PC-3 (cell line): ENCODE data around the gene NINL. TPM values are rescaled to one million over a fixed set of nuclear protein-coding genes. Genes with fewer than 3 reads are reported as not detected.
"Not testable (repeated sequence)": the region's sequence is repeated elsewhere in the genome, so short reads cannot be mapped to it uniquely, and the experiment has no call there.

Experiments
- ATAC-seq: fragments of 200-7000 bp; cut with Tn5 transposase; 2 replicates; pipeline ENCODE4 v1.9.1; 2020; ENCODE audit warnings: mild to moderate bottlenecking, moderate library complexity
- BruUV-seq: library from RNA; stranded (reverse); fragments of 400-500 nt; replicated peaks from 2 replicates; lab custom pipeline; 2021; lab: Mats Ljungman, UMichigan
- CTCF ChIA-PET: fragments of 300-600 bp; sonication (Branson Sonifier 250); formaldehyde crosslinking; loops from one replicate; lab custom pipeline; 2022; ENCODE audit warnings: antibody characterized with exemption; lab: Charles Lee
- POLR2A ChIA-PET: fragments of 300-600 bp; sonication (Branson Sonifier 250); formaldehyde crosslinking; loops from one replicate; lab custom pipeline; 2022; ENCODE audit warnings: antibody characterized with exemption; ENCODE audit not compliant: unreplicated experiment; lab: Charles Lee
- DNase-seq: peaks from one replicate; pipeline ENCODE4 v3.0.0-alpha.2; 2015
- H2AFZ ChIP-seq: fragments of 300-600 bp; sonication (generic); 2 replicates; pipeline ENCODE4 v1.6.0; 2016; ENCODE audit warnings: antibody characterized with exemption, low read length
- H3F3A ChIP-seq: fragments of 300-600 bp; sonication (generic); one replicate; pipeline ENCODE4 v1.6.0; 2017; ENCODE audit warnings: antibody characterized with exemption, low read length, control low read depth, mild to moderate bottlenecking; ENCODE audit not compliant: unreplicated experiment
- H3K27ac ChIP-seq: fragments of 300-600 bp; sonication (generic); 2 replicates; pipeline ENCODE4 v1.5.1; 2016; ENCODE audit warnings: mild to moderate bottlenecking, low read length
- H3K27me3 ChIP-seq: fragments of 300-600 bp; sonication (generic); 2 replicates; pipeline ENCODE4 v1.6.1; 2016; ENCODE audit warnings: low read length, mixed read lengths
- H3K36me3 ChIP-seq: fragments of 300-600 bp; sonication (generic); 2 replicates; pipeline ENCODE4 v1.6.1; 2016; ENCODE audit warnings: low read depth, mixed run types, low read length, mixed read lengths
- H3K4me1 ChIP-seq: fragments of 300-600 bp; sonication (generic); 2 replicates; pipeline ENCODE4 v1.5.1; 2016; ENCODE audit warnings: low read length; ENCODE audit not compliant: insufficient read depth
- H3K4me2 ChIP-seq: fragments of 300-600 bp; sonication (generic); 2 replicates; pipeline ENCODE4 v1.6.0; 2016; ENCODE audit warnings: low read length
- H3K4me3 ChIP-seq: fragments of 300-600 bp; sonication (generic); 2 replicates; pipeline ENCODE4 v1.5.1; 2016; ENCODE audit warnings: mild to moderate bottlenecking, low read length, mixed read lengths
- H3K79me2 ChIP-seq: fragments of 300-600 bp; sonication (generic); 2 replicates; pipeline ENCODE4 v1.6.1; 2017; ENCODE audit warnings: low read length, mixed read lengths
- H3K9ac ChIP-seq: fragments of 300-600 bp; sonication (generic); 2 replicates; pipeline ENCODE4 v1.6.0; 2016; ENCODE audit warnings: mild to moderate bottlenecking, low read length
- H3K9me2 ChIP-seq: fragments of 300-600 bp; sonication (generic); replicated peaks from 2 replicates; pipeline ENCODE4 v1.6.1; 2016; ENCODE audit warnings: mixed run types, low read length, mixed read lengths
- H3K9me3 ChIP-seq: fragments of 300-600 bp; sonication (generic); 2 replicates; pipeline ENCODE4 v1.6.1; 2016; ENCODE audit warnings: low read length, mixed read lengths
- H4K20me1 ChIP-seq: fragments of 300-600 bp; sonication (generic); 2 replicates; pipeline ENCODE4 v1.6.1; 2016; ENCODE audit warnings: low read length, mixed read lengths
- EZH2 ChIP-seq: fragments of 300-600 bp; sonication (generic); IDR thresholded peaks from one replicate; pipeline ENCODE4 v1.6.1; 2017; ENCODE audit warnings: antibody characterized with exemption, mild to moderate bottlenecking, low read length; ENCODE audit not compliant: unreplicated experiment
- EZH2phosphoT487 ChIP-seq: fragments of 300-600 bp; sonication (generic); IDR thresholded peaks from 2 replicates; pipeline ENCODE4 v1.6.1; 2018; ENCODE audit warnings: mild to moderate bottlenecking, antibody characterized with exemption, low read length, borderline replicate concordance
- intact Hi-C: fragments of 100-400 bp; cut with micrococcal nuclease; formaldehyde crosslinking; loops from 2 replicates; pipeline ENCODE4 v1.9.0; 2023
- total RNA-seq: library from RNA; depleted of rRNA; stranded (reverse); fragments of >200 nt; gene quantifications from 2 replicates; pipeline ENCODE4 v1.2.3, GENCODE V29; 2014
- TF ChIP-seq, protein P1 (sequence below): fragments of 300-600 bp; sonication (generic); conservative IDR thresholded peaks from 2 replicates; pipeline ENCODE4 v1.5.1; 2017; ENCODE audit warnings: antibody characterized with exemption, low read depth, mild to moderate bottlenecking, low read length

The NINL gene
- total RNA-seq, 1 experiment from 2014 or later = 6.5 TPM

DNA sequence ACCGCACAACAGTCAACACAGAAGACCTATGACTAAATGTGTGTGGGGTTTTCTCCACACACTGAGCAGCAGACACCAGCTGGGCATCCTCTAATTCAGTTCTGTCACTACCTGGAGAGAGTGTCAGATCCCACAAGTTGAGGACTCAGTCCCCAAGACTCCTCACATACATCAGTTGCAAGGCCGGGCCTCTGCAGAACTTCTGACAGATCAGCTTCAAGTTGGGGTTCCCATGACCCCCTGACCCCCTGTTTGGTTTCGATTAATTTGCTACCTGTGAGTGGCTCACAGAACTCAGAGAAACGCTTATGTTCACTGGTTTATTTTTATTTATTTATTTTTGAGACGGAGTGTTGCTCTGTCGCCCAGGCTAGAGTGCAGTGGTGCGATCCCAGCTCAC, 3.2 kb upstream of the NINL start:
- no peaks in the 10 kb centered on the region for H4K20me1 ChIP-seq
- TF ChIP-seq EZH2 (no peak), EZH2phosphoT487 (no peak)
- TF ChIP-seq, protein P1, sequence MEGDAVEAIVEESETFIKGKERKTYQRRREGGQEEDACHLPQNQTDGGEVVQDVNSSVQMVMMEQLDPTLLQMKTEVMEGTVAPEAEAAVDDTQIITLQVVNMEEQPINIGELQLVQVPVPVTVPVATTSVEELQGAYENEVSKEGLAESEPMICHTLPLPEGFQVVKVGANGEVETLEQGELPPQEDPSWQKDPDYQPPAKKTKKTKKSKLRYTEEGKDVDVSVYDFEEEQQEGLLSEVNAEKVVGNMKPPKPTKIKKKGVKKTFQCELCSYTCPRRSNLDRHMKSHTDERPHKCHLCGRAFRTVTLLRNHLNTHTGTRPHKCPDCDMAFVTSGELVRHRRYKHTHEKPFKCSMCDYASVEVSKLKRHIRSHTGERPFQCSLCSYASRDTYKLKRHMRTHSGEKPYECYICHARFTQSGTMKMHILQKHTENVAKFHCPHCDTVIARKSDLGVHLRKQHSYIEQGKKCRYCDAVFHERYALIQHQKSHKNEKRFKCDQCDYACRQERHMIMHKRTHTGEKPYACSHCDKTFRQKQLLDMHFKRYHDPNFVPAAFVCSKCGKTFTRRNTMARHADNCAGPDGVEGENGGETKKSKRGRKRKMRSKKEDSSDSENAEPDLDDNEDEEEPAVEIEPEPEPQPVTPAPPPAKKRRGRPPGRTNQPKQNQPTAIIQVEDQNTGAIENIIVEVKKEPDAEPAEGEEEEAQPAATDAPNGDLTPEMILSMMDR = no peak
- no peak overlapping the region for H3K27ac ChIP-seq
- no peaks in the 10 kb centered on the region for H3K36me3 ChIP-seq
- peaks cover 8% of the 10 kb centered on the region for H3K4me1 ChIP-seq
- no peak overlapping the region for H3K4me2 ChIP-seq
- POLR2A ChIA-PET = interaction anchor here (0.7 kb wide), 1 partner anchor 180 kb away, joined by 3 read pairs; no protein-coding TSS in a partner anchor
- H3K9me3 ChIP-seq = no peaks in the 10 kb centered on the region
- no peaks in the 10 kb centered on the region for H3K9me2 ChIP-seq
- H3K79me2 ChIP-seq = 0 out of 2 replicates have a peak, but pooled peaks cover 4% of the 10 kb centered on the region
- CTCF ChIA-PET = no interaction called here
- no peak for DNase-seq
- ATAC-seq = no peak
- no peak overlapping the region for H2AFZ ChIP-seq
- no peak overlapping the region for H3K4me3 ChIP-seq
- no peaks in the 10 kb centered on the region for H3K27me3 ChIP-seq
- no TSS peak for BruUV-seq
- no peak overlapping the region for H3K9ac ChIP-seq
- no peaks in the 10 kb centered on the region for H3F3A ChIP-seq
- intact Hi-C loops = no loop called here

DNA sequence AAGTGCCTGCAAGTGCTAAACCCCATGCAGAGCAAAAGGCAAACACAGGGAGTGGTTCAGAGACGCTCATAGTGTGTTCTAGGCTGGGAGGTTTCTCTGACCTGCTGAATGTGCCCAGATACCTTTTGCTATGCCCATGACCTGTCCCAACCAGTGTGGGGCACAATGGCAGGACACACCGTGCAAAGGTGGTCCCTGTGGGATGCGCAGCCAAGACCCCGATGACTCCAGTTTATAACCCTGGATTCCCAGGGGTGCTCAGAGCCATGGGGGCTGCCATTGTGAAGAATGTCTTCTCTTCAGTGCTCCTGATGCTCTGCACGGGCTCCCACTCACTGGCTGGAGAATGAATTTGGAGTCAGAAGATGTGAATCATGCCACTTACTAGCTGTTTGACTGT, 2.2 kb upstream of the NINL start:
- H3K4me2 ChIP-seq = no peak overlapping the region
- H3K27me3 ChIP-seq = no peaks in the 10 kb centered on the region
- CTCF ChIA-PET = no interaction called here
- H3K27ac ChIP-seq = no peak overlapping the region
- H3F3A ChIP-seq = no peaks in the 10 kb centered on the region
- no peak overlapping the region for H2AFZ ChIP-seq
- H3K4me1 ChIP-seq = peaks cover 8% of the 10 kb centered on the region
- no peak for ATAC-seq
- intact Hi-C loops = no loop called here
- TF ChIP-seq EZH2 (no peak), EZH2phosphoT487 (no peak)
- TF ChIP-seq, protein P1 = no peak
- no peaks in the 10 kb centered on the region for H3K9me2 ChIP-seq
- no peaks in the 10 kb centered on the region for H3K9me3 ChIP-seq
- H3K4me3 ChIP-seq = no peak overlapping the region
- POLR2A ChIA-PET = no interaction called here
- 0 out of 2 replicates have a peak, but pooled peaks cover 4% of the 10 kb centered on the region for H3K79me2 ChIP-seq
- H3K36me3 ChIP-seq = no peaks in the 10 kb centered on the region
- DNase-seq = no peak
- H3K9ac ChIP-seq = no peak overlapping the region
- no TSS peak for BruUV-seq
- H4K20me1 ChIP-seq = no peaks in the 10 kb centered on the region

DNA sequence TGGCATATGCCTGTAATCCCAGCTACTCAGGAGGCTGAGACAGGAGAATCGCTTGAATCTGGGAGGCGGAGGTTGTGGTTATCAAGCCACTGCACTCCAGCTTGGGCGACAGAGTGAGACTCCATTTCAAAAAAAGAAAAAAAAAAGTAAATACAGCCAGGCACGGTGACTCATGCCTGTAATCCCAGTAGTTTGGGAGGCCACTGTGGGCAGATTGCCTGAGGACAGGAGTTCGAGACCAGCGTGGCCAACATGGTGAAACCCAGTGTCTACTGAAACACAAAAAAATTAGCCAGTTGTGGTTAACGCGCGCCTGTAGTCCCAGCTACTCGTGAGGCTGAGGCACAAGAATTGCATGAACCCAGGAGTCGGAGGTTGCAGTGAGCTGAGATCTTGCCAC, 1.5 kb upstream of the NINL start:
- H3K27ac ChIP-seq = no peak overlapping the region
- H3K4me2 ChIP-seq = no peak overlapping the region
- BruUV-seq = no TSS peak
- peaks cover 8% of the 10 kb centered on the region for H3K4me1 ChIP-seq
- peak; percentile 23 for DNase-seq
- peaks cover 4% of the 10 kb centered on the region; the same call in 1 of the 2 replicates for H3K79me2 ChIP-seq
- no peaks in the 10 kb centered on the region for H3K9me3 ChIP-seq
- ChIA-PET CTCF (interaction anchor here (0.6 kb wide), 1 partner anchor 46 kb away, joined by 6 read pairs; no protein-coding TSS in a partner anchor), POLR2A (no interaction called here)
- ATAC-seq = no peak
- no peak overlapping the region for H3K9ac ChIP-seq
- no peaks in the 10 kb centered on the region for H3K36me3 ChIP-seq
- no peaks in the 10 kb centered on the region for H4K20me1 ChIP-seq
- no peak overlapping the region for H2AFZ ChIP-seq
- H3K4me3 ChIP-seq = no peak overlapping the region
- TF ChIP-seq EZH2phosphoT487 = no peak
- TF ChIP-seq, protein P1 = no peak
- no peak for TF ChIP-seq EZH2
- no peaks in the 10 kb centered on the region for H3F3A ChIP-seq
- no peaks in the 10 kb centered on the region for H3K27me3 ChIP-seq
- intact Hi-C loops = no loop called here
- no peaks in the 10 kb centered on the region for H3K9me2 ChIP-seq

DNA sequence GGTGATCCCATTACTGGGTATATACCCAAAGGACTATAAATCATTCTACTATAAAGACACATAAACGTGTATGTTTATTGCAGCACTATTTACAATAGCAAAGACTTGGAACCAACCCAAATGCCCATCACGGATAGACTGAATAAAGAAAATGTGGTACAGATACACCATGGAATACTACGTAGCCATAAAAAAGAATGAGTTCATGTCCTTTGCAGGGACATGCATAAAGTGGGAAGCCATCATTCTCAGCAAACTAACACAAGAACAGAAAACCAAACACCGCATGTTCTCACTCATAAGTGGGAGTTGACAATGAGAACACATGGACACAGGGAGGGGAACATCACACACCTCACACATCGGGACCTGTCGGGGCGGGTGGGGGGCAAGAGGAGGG, 1.7 kb downstream of the NINL start:
- H3K9me2 ChIP-seq, H3K27ac ChIP-seq, H3F3A ChIP-seq, H3K4me3 ChIP-seq, BruUV-seq, H4K20me1 ChIP-seq, H3K9ac ChIP-seq, H2AFZ ChIP-seq, H3K9me3 ChIP-seq, CTCF ChIA-PET, H3K79me2 ChIP-seq, intact Hi-C loops, DNase-seq, H3K4me1 ChIP-seq, H3K36me3 ChIP-seq, POLR2A ChIA-PET, H3K27me3 ChIP-seq, ATAC-seq, H3K4me2 ChIP-seq: not testable (repeated sequence)
